ENCODE measurements around the gene CYBA.
A peak's percentile ranks its signal among the peaks of the same experiment; 100 is the strongest.

CYBA gene

DNA sequence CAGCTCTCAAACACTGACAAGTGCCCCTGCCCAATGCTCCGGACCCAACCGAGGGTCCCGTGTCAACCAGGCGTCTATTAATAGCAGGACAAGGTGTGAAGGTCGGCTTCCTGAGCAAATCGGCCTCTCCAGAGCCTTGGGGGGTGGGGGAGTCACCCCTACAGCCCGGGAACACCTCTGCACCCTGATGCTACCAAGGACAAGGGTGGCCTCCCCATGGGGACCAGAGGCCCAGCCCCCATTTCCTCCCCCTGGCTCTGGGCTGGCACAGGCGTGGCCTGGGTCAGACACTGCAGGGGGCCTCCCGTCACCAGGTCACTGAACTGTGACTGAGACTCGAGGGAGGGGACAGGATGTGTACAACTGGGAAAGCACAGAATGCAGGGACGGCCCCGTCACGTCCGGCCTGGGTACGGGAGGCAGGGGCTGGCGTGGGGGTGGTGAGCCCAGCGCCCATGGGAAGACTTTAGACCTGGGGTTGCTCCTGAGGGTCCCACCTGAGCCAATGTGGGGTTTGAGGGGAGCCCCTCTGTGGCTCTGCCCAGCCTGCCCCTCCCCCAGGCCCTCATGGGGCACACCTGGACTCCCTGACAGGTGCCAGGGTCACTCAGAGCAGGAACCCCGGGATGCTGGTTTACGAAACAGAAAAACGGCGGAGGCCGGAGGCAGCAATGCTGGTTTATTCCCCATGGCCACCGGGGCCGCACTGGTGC lies 579 bp upstream of the CYBA start:
- Histone ChIP-seq H3K9me3 (replicated peaks in 1 of 11) (no peaks in the 10 kb centered on the region), H3K27ac (peak overlapping the region; percentile 60 to 99 (median 97)), H4K20me1 (peaks cover 40 to 57% (median 43%) of the 10 kb centered on the region in 11 experiments), H3K36me3 (peaks cover 18 to 72% (median 38%) of the 10 kb centered on the region in 11 experiments), H3K27me3 (no peaks in the 10 kb centered on the region), H3K4me3 (peak overlapping the region; percentile 83 to 99 (median 94)), H3K4me2 (peak overlapping the region; percentile 88 to 100 (median 99)), H3K9ac (peak overlapping the region; percentile 70 to 99 (median 96)), H3K4me1 (peaks cover 62 to 92% (median 85%) of the 10 kb centered on the region in 10 experiments)
- TF ChIP-seq Cebpa-rat (IDR thresholded peaks at IDR 0.05): no peak

GRCh38 chr16:88649924-88650748 lies 717 bp downstream of the CYBA start:
- Histone ChIP-seq H3K4me2 (peak overlapping the region; percentile 92 to 100 (median 100)), H3K27ac (peak overlapping the region; percentile 65 to 99 (median 97); a peak in 21 of 22 replicates), H4K20me1 (peaks cover 53 to 59% (median 56%) of the 10 kb centered on the region in 11 experiments), H3K9me3 (replicated peaks in 1 of 11) (no peaks in the 10 kb centered on the region), H3K36me3 (peaks cover 29 to 74% (median 50%) of the 10 kb centered on the region in 11 experiments), H3K27me3 (no peaks in the 10 kb centered on the region), H3K4me1 (peaks cover 59 to 92% (median 85%) of the 10 kb centered on the region in 10 experiments), H3K4me3 (peak overlapping the region; percentile 83 to 99 (median 94)), H3K9ac (peak overlapping the region; percentile 85 to 99 (median 96))
- TF ChIP-seq Cebpa-rat (IDR thresholded peaks at IDR 0.05): peak in 2 of 11 experiments; percentile 28 to 72; a peak in 3 of 22 replicates

DNA sequence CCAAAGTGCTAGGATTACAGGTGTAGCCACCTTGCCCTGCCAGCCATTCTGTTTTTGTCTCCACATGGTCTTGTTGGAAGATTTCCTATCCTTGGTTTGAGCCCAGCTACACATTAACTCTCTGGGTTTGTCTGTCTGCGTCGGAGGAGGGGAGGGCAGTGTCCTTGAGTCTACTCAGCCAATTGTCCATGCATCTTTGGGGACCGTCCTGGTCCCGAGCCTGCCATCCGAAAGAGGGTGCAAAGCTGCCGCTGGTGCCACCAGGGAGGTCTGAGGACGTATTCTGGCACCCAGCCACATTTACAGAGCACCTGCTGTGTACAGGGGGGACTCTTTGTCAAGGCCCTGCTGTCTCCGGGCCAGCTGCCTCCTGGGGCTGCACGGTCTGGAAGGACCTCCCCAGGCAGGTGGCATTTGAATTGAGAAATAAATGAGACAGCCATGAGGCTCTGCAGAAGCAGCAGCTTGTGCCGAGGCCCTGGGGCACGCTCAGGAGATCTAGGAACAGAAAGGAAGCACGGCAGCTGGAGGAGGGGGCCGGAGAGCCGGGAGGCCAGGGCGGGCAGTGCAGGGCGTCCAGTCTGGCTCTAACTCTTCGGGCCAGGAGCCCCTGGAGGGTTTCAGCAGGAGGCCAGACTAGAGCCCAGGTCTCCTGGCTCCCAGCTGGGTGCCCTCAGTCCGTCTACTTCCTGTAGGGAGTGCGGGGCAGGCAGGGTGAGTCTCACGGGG lies 1.5 kb downstream of the CYBA start:
- peak overlapping the region; percentile 83 to 99 (median 94) for H3K4me3 ChIP-seq

DNA sequence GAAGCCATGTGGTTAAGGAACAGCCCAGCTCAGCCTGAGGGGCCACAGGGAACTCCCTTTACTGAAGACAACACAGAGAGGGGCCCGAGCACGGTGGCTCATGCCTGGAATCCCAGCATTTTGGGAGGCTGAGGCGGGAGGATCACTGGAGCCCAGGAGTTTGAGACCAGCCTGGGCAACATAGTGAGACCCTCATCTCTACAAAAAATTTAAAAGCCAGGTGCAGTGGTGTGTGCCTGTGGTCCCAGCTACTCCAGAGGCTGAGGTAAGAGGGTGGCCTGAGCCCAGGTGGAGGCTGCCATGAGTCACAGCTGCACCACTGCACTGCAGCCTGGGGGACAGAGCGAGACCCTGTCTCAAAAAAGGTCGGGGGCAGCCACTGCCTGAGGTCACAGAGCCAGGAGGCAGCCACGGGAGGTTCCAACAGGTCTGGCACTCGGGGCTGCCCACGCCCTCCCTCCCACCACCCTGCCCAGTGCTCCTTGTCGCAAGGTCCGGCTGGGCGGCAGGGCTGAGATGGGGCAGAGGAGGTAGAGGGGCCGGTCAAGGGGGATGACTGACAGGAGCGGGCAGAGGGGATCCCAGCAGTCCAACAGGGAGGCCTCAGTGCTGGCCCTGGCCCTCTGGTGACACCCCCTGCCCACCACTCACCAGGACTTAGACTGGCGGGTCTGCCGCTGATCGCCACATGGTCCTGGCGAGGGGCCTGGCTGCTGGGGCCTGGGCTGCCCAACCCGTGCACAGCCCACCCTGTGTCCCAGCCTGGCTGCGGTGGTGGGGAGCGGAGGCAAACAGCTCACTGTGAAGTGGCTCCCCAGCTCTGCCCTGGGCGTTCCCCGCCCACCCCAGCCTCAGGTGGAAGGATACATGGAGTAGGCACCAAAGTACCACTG lies 3.4 kb downstream of the CYBA start:
- peak overlapping the region; percentile 83 to 99 (median 94); a peak in 19 of 20 replicates for H3K4me3 ChIP-seq
- TF ChIP-seq Cebpa-rat (IDR thresholded peaks at IDR 0.05): no peak
- peaks cover 79 to 83% (median 82%) of the 10 kb centered on the region in 11 experiments for H4K20me1 ChIP-seq
- H3K4me2 ChIP-seq: peak overlapping the region; percentile 92 to 100 (median 100)
- H3K9me3 ChIP-seq (replicated peaks in 1 of 11): no peaks in the 10 kb centered on the region
- peaks cover 0 to 9% (median 4%) of the 10 kb centered on the region in 11 experiments; a peak in 7 of 22 replicates for H3K27me3 ChIP-seq
- peak overlapping the region; percentile 85 to 99 (median 96); a peak in 21 of 22 replicates for H3K9ac ChIP-seq
- peaks cover 55 to 88% (median 80%) of the 10 kb centered on the region in 10 experiments for H3K4me1 ChIP-seq
- peak overlapping the region in 9 of 11 experiments; percentile 38 to 99 (median 96); a peak in 17 of 22 replicates for H3K27ac ChIP-seq
- peaks cover 40 to 75% (median 61%) of the 10 kb centered on the region in 11 experiments for H3K36me3 ChIP-seq

More for the DNA sequence above, 1.5 kb downstream of the CYBA start:
- peak overlapping the region; percentile 92 to 100 (median 100) for H3K4me2 ChIP-seq
- no peaks in the 10 kb centered on the region for H3K9me3 ChIP-seq (replicated peaks in 1 of 11)
- peak overlapping the region; percentile 65 to 99 (median 97); a peak in 21 of 22 replicates for H3K27ac ChIP-seq
- peaks cover 57 to 90% (median 84%) of the 10 kb centered on the region in 10 experiments for H3K4me1 ChIP-seq
- H3K36me3 ChIP-seq: peaks cover 26 to 74% (median 48%) of the 10 kb centered on the region in 11 experiments
- H3K27me3 ChIP-seq: no peaks in the 10 kb centered on the region
- peaks cover 60 to 65% (median 64%) of the 10 kb centered on the region in 11 experiments for H4K20me1 ChIP-seq
- no peak for TF ChIP-seq Cebpa-rat (IDR thresholded peaks at IDR 0.05)
- peak overlapping the region; percentile 85 to 99 (median 96) for H3K9ac ChIP-seq

DNA sequence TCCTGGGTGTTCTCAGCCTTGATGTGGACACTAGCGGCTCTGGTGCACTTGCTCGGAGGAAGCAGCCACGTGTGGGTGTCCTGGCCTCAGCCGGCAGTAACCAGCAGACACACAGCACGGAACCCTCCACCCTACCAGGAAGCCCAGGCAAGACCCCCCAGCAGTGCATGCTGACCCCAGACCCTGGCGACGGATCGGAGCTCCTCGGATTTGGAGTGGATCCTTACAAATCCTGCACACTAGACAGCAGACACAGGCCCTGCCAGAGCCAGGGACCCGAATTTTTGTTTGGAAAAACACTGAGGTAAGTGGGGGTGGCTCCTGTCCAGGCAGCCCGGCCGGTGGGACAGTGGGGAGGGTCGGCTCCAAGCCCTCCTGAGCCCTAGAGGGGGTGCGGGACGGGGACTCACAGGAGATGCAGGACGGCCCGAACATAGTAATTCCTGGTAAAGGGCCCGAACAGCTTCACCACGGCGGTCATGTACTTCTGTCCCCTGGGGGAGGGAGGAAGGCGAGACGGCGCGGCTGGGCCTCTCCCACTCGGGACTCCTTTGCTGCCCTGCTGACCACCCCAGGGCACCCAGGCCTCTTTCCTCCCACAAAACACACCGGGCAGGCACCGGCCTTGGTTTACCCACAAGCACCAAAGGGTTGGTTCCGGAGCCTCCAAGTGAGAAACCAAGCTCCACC lies 4.4 kb downstream of the CYBA start:
- peak overlapping the region; percentile 92 to 100 (median 100) for H3K4me2 ChIP-seq
- no peak for TF ChIP-seq Cebpa-rat (IDR thresholded peaks at IDR 0.05)
- peak overlapping the region in 9 of 11 experiments; percentile 15 to 99 (median 64); a peak in 13 of 22 replicates for H3K27ac ChIP-seq
- H3K4me3 ChIP-seq: 0 out of 20 replicates have a peak overlapping the region, but pooled peaks of 3 of the 10 experiments have one; percentile 12 to 94 (median 83)
- peaks cover 45 to 85% (median 78%) of the 10 kb centered on the region in 10 experiments for H3K4me1 ChIP-seq
- H3K9me3 ChIP-seq (replicated peaks in 1 of 11): no peaks in the 10 kb centered on the region
- H3K27me3 ChIP-seq: peaks cover 3 to 17% (median 10%) of the 10 kb centered on the region in 11 experiments; a peak in 13 of 22 replicates
- peak overlapping the region in 10 of 11 experiments; percentile 85 to 99 (median 96); a peak in 18 of 22 replicates for H3K9ac ChIP-seq
- peaks cover 45 to 80% (median 61%) of the 10 kb centered on the region in 11 experiments for H3K36me3 ChIP-seq
- H4K20me1 ChIP-seq: peaks cover 86 to 93% (median 91%) of the 10 kb centered on the region in 11 experiments

DNA sequence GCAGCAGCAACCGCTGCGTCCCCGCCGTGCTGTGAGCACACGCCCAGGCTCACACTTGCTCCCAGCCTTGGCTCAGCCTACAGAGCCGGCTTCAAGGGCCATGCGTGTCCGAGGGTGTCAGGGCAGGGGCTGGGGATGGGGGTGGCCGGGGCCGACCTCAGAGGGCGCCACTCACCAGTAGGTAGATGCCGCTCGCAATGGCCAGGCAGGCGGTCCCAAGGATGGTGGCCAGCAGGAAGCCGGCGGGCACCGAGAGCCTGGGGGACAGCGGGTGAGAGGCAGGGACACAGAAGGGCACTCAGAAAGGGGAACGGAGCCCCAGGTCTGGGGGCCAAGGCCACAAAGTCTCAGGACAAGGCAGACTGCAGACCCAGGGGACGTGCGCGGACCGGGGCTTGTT lies 4.9 kb downstream of the CYBA start:
- Histone ChIP-seq H3K4me2 (peak overlapping the region in 10 of 11 experiments; percentile 1 to 100 (median 100); a peak in 16 of 22 replicates), H3K4me1 (peaks cover 42 to 84% (median 80%) of the 10 kb centered on the region in 10 experiments), H4K20me1 (peaks cover 91 to 98% (median 96%) of the 10 kb centered on the region in 11 experiments), H3K9me3 (replicated peaks in 1 of 11) (no peaks in the 10 kb centered on the region; a peak in 1 of 22 replicates), H3K27me3 (peaks cover 9 to 23% (median 16%) of the 10 kb centered on the region in 11 experiments), H3K27ac (peak overlapping the region in 1 of 11 experiments; percentile 99; a peak in 1 of 22 replicates), H3K9ac (peak overlapping the region in 7 of 11 experiments; percentile 18 to 99 (median 93); a peak in 4 of 22 replicates), H3K36me3 (peaks cover 45 to 80% (median 61%) of the 10 kb centered on the region in 11 experiments), H3K4me3 (no peak overlapping the region)
- no peak for TF ChIP-seq Cebpa-rat (IDR thresholded peaks at IDR 0.05)

- TF ChIP-seq Cebpa-rat (IDR thresholded peaks at IDR 0.05): no peak
- Histone ChIP-seq H4K20me1 (peaks cover 94 to 100% (median 98%) of the 10 kb centered on the region in 11 experiments), H3K4me1 (peaks cover 47 to 89% (median 84%) of the 10 kb centered on the region in 10 experiments), H3K4me3 (no peak overlapping the region), H3K27me3 (peaks cover 13 to 27% (median 21%) of the 10 kb centered on the region in 11 experiments), H3K9ac (peak overlapping the region in 2 of 11 experiments; percentile 9 to 13; a peak in 1 of 22 replicates), H3K36me3 (peaks cover 45 to 80% (median 61%) of the 10 kb centered on the region in 11 experiments), H3K4me2 (peak overlapping the region; percentile 1 to 100 (median 98); a peak in 15 of 22 replicates), H3K9me3 (replicated peaks in 1 of 11) (no peaks in the 10 kb centered on the region; a peak in 1 of 22 replicates), H3K27ac (no peak overlapping the region)
Observed at GRCh38 chr16:88645455-88645854, 5.4 kb downstream of the CYBA start.

All from BLaER1 treated with 17β-estradiol and CSF1 and Interleukin-3, amounts not matched to agents 10 nM and 100 nM (cell line).